Endothelial cell of umbilical vein (primary cell): Measurements from ENCODE around the gene CEP20. TPM values are rescaled to one million over a fixed set of nuclear protein-coding genes. Genes with fewer than 3 reads are reported as not detected.

ENCODE experiments used
- BruUV-seq: library from RNA; stranded (reverse); fragments of 400-500 nt; replicated peaks from 2 replicates; lab custom pipeline; 2021; lab: Mats Ljungman, UMichigan
- CTCF ChIA-PET: fragments of 300-600, 350-600 bp; sonication (Branson Sonifier 250); formaldehyde crosslinking; loops from one replicate; lab custom pipeline; 2021; ENCODE audit warnings: antibody characterized with exemption, inconsistent platforms; lab: Charles Lee
- POLR2A ChIA-PET: fragments of 300-600, 350-600 bp; sonication (Branson Sonifier 250); formaldehyde crosslinking; loops from one replicate; lab custom pipeline; 2021; ENCODE audit warnings: antibody characterized with exemption, inconsistent platforms; lab: Charles Lee
- DNase-seq: peaks from one replicate; pipeline ENCODE4 v3.0.0-alpha.2; 2011; ENCODE audit warnings: low read depth, low spot score
- FAIRE-seq: peaks from 2 replicates; lab custom pipeline; 2011; peaks lifted over from hg19 to GRCh38; lab: Jason Lieb, UNC
- H2AFZ ChIP-seq: 2 replicates; pipeline ENCODE4 v1.6.0; 2012; ENCODE audit warnings: low read depth, low read length, control low read depth, inconsistent platforms
- H3K27ac ChIP-seq: 2 replicates; pipeline ENCODE4 v1.5.1; 2011; ENCODE audit warnings: low read depth, mild to moderate bottlenecking, control low read depth, low read length, moderate library complexity; ENCODE audit not compliant: insufficient read depth
- H3K27me3 ChIP-seq, 2 experiments: 2 replicates each; pipeline versions ENCODE4 v1.6.0 to v1.6.1; 2011; ENCODE audit warnings: low read length in 2 of 2, mixed read lengths in 1 of 2; ENCODE audit not compliant: control insufficient read depth in 2 of 2, insufficient read depth in 2 of 2
- H3K36me3 ChIP-seq, 2 experiments: 2 replicates in 1 of 2; 3 replicates in 1 of 2; pipeline ENCODE4 v1.5.1; 2011; ENCODE audit warnings: low read length in 2 of 2, mild to moderate bottlenecking in 1 of 2, moderate library complexity in 1 of 2; ENCODE audit not compliant: control insufficient read depth in 2 of 2, insufficient read depth in 2 of 2; ENCODE audit errors: extremely low read depth in 1 of 2
- H3K4me1 ChIP-seq: 3 replicates; pipeline ENCODE4 v1.5.1; 2011; ENCODE audit warnings: mild to moderate bottlenecking, low read length; ENCODE audit not compliant: control insufficient read depth, insufficient read depth; ENCODE audit errors: extremely low read depth
- H3K4me2 ChIP-seq: 2 replicates; pipeline ENCODE4 v1.6.1; 2011; ENCODE audit warnings: low read length, control low read depth, mixed read lengths; ENCODE audit not compliant: insufficient read depth
- H3K4me3 ChIP-seq, 3 experiments: fragments of 200-600 bp in 1 of 3; sonication (generic), shearing (Covaris generic) in 1 of 3; replicated peaks in 1 of 3; 2 replicates each; pipeline ENCODE4 v1.5.1; 2011 to 2016; ENCODE audit warnings: control low read depth in 3 of 3, low read length in 3 of 3, mild to moderate bottlenecking in 2 of 3, inconsistent platforms in 1 of 3, low read depth in 1 of 3, moderate library complexity in 1 of 3; ENCODE audit not compliant: insufficient read depth in 1 of 3
- H3K79me2 ChIP-seq: 2 replicates; pipeline ENCODE4 v1.6.0; 2012; ENCODE audit warnings: low read length, inconsistent platforms; ENCODE audit not compliant: control insufficient read depth, insufficient read depth
- H3K9ac ChIP-seq: replicated peaks from 2 replicates; pipeline ENCODE3; 2011; ENCODE audit warnings: low read length, control low read depth; ENCODE audit not compliant: insufficient read depth; ENCODE audit errors: extremely low read depth
- H3K9me1 ChIP-seq: replicated peaks from 3 replicates; pipeline ENCODE4 v1.6.0; 2011; ENCODE audit warnings: mild to moderate bottlenecking, low read length; ENCODE audit not compliant: control insufficient read depth, insufficient read depth; ENCODE audit errors: extremely low read depth
- H3K9me3 ChIP-seq: replicated peaks from 2 replicates; pipeline ENCODE4 v1.5.1; 2012; ENCODE audit warnings: low read length, inconsistent platforms; ENCODE audit not compliant: control insufficient read depth, insufficient read depth
- H4K20me1 ChIP-seq: replicated peaks from 2 replicates; pipeline ENCODE3; 2011; ENCODE audit warnings: mild to moderate bottlenecking, low read length; ENCODE audit not compliant: control insufficient read depth, insufficient read depth; ENCODE audit errors: extremely low read depth
- CTCF ChIP-seq, 2 donors: IDR thresholded peaks; 1 replicate in 1 of 2; 2 replicates in 1 of 2; pipeline ENCODE4 v1.5.1; 2011; ENCODE audit warnings: low read length in 2 of 2, mild to moderate bottlenecking in 2 of 2, moderate library complexity in 2 of 2, control low read depth in 1 of 2, inconsistent platforms in 1 of 2, low read depth in 1 of 2; ENCODE audit not compliant: insufficient read depth in 1 of 2; ENCODE audit errors: extremely low read depth in 1 of 2
- EZH2 ChIP-seq: IDR thresholded peaks from 2 replicates; pipeline ENCODE4 v1.6.1; 2012; ENCODE audit warnings: borderline replicate concordance, low read depth, mild to moderate bottlenecking, moderate library complexity, low read length, inconsistent platforms; ENCODE audit not compliant: severe bottlenecking
- FOS ChIP-seq: IDR thresholded peaks from 2 replicates; pipeline ENCODE4 v1.6.1; 2011; ENCODE audit warnings: mild to moderate bottlenecking, low read length, moderate library complexity, borderline replicate concordance; ENCODE audit not compliant: insufficient read depth
- GATA2 ChIP-seq: IDR thresholded peaks from 2 replicates; pipeline ENCODE4 v1.7.0; 2011; ENCODE audit warnings: low read depth, mild to moderate bottlenecking, moderate library complexity, mixed read lengths, low read length; ENCODE audit not compliant: insufficient read length, insufficient read depth
- JUN ChIP-seq: IDR thresholded peaks from 2 replicates; pipeline ENCODE4 v1.6.1; 2011; ENCODE audit warnings: borderline replicate concordance, low read depth; ENCODE audit not compliant: insufficient read length, insufficient read depth
- MAX ChIP-seq: IDR thresholded peaks from 2 replicates; pipeline ENCODE4 v1.6.1; 2011; ENCODE audit not compliant: insufficient read depth, insufficient read length
- MYC ChIP-seq: IDR thresholded peaks from one replicate; pipeline ENCODE4 v1.6.1; 2011; ENCODE audit warnings: mild to moderate bottlenecking, low read depth, low read length
- POLR2A ChIP-seq: IDR thresholded peaks from 2 replicates; pipeline ENCODE4 v1.6.1; 2012; ENCODE audit warnings: low read depth, mild to moderate bottlenecking, control low read depth, low read length
- POLR2AphosphoS5 ChIP-seq: IDR thresholded peaks from 2 replicates; pipeline ENCODE4 v1.6.1; 2012; ENCODE audit warnings: low read depth, mild to moderate bottlenecking, control low read depth, low read length, moderate library complexity; ENCODE audit not compliant: insufficient read depth
- dilution Hi-C: fragments of 300-500 bp; cut with MboI; formaldehyde crosslinking; loops from one replicate; pipeline ENCODE4 v1.15.0; 2019; ENCODE audit warnings: low sequenced_read_pairs; ENCODE audit not compliant: extremely low pct_ligation_motif_present
- intact Hi-C: fragments of 100-400 bp; cut with micrococcal nuclease; formaldehyde crosslinking; loops from one replicate; pipeline ENCODE4 v1.10.0; 2022
- polyA plus RNA-seq, 4 experiments: library from polyadenylated mRNA; depleted of rRNA in 3 of 4; stranded (reverse) in 3 of 4; unstranded in 1 of 4; fragments of >200 nt; gene quantifications; 2 replicates each; pipeline versions ENCODE4 v1.2.1 to v1.2.3, GENCODE V29; 2011 to 2012; ENCODE audit warnings: missing spikeins in 1 of 4
- total RNA-seq: library from RNA; stranded (reverse); gene quantifications from 2 replicates; pipeline ENCODE4 v1.2.3, GENCODE V29; 2021

Gene CEP20
- total and polyA plus RNA-seq, 2 donors (not counting 3 experiments of a cell fraction or from before 2014, with no cell fraction given): 9.5 to 28.0 TPM

- intact Hi-C loops (no loop called here), dilution Hi-C loops (no loop called here)
- BruUV-seq: no TSS peak
- Histone ChIP-seq H3K4me3 (no peak overlapping the region), H4K20me1 (no peaks in the 10 kb centered on the region), H3K27me3 (peaks cover 3 to 6% of the 10 kb centered on the region in 2 experiments), H3K27ac (no peak overlapping the region), H2AFZ (no peak overlapping the region), H3K4me2 (no peak overlapping the region), H3K79me2 (no peaks in the 10 kb centered on the region), H3K9ac (no peak overlapping the region), H3K4me1 (no peaks in the 10 kb centered on the region), H3K36me3 (no peaks in the 10 kb centered on the region), H3K9me1 (no peaks in the 10 kb centered on the region), H3K9me3 (no peaks in the 10 kb centered on the region)
- TF ChIP-seq MYC: no peak
- TF ChIP-seq POLR2AphosphoS5: no peak
- TF ChIP-seq MAX: no peak
- TF ChIP-seq JUN: no peak
- TF ChIP-seq CTCF (IDR thresholded peaks at IDR 0.05; ENCODE audit: extremely low read depth in 1 of 2, insufficient read depth in 1 of 2, low read depth in 1 of 2, low read length in 2 of 2): no peak
- no peak for TF ChIP-seq EZH2
- no peak for TF ChIP-seq GATA2
- no peak for TF ChIP-seq POLR2A
- TF ChIP-seq FOS: no peak
- FAIRE-seq (no peak), DNase-seq (no peak)
- POLR2A ChIA-PET: no interaction called here
- CTCF ChIA-PET: interaction anchor here (0.6 to 3.9 kb wide), 7 partner anchors 11 to 72 kb away, joined by 3 to 23 read pairs (median 3); no protein-coding TSS in a partner anchor
Measured at GRCh38 chr16:15847611-15848175, 40.7 kb downstream of the CEP20 start.
